GM12801 (cell line): ENCODE results near the gene MS4A18.

Experiments used
- TF ChIP-seq, protein P1 (sequence below): IDR thresholded peaks from one replicate; pipeline ENCODE4 v1.5.1; 2011; ENCODE audit warnings: control low read depth; ENCODE audit not compliant: insufficient read length; ENCODE audit errors: extremely low read depth

Gene MS4A18

DNA sequence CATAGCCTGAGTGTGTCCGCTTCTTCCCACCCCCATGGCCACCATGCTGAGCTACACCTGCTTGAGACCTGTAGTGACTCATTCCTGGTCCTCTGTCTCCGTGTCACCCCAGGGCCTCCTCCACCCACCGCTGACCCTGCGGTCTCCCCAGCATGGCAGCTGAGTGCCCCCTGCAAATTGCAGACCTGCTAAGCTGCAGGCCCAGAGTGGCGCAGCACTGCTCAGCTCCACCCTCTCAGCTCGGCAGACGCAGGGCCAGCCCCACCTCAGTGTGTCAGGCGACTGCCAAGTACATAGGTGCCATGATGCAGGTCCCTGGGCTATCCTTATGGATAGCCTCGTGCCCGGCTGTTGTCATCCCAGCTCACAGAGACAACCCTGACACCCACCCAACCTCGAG is 45.3 kb downstream of the MS4A18 start:
- TF ChIP-seq, protein P1, sequence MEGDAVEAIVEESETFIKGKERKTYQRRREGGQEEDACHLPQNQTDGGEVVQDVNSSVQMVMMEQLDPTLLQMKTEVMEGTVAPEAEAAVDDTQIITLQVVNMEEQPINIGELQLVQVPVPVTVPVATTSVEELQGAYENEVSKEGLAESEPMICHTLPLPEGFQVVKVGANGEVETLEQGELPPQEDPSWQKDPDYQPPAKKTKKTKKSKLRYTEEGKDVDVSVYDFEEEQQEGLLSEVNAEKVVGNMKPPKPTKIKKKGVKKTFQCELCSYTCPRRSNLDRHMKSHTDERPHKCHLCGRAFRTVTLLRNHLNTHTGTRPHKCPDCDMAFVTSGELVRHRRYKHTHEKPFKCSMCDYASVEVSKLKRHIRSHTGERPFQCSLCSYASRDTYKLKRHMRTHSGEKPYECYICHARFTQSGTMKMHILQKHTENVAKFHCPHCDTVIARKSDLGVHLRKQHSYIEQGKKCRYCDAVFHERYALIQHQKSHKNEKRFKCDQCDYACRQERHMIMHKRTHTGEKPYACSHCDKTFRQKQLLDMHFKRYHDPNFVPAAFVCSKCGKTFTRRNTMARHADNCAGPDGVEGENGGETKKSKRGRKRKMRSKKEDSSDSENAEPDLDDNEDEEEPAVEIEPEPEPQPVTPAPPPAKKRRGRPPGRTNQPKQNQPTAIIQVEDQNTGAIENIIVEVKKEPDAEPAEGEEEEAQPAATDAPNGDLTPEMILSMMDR: no peak

DNA sequence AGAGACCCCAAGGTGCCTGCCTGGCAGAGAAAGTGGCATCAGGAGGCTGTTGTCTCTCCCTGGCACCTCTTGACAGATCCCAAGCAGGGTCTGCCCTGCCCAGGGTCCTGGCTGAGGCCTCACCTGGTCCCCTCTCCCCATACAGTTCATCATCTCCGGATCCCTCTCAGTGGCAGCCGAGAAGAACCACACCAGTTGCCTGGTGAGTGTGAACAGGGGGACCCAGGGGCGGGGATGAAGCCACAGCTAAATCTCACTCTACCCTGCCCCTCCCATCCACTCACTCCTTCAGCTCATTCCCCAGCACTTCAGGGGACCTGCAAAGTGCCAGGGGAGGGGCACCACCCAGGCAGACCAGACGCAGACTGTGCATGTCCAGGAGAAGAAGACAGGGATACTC is 46.6 kb downstream of the MS4A18 start:
- TF ChIP-seq, protein P1: no peak

DNA sequence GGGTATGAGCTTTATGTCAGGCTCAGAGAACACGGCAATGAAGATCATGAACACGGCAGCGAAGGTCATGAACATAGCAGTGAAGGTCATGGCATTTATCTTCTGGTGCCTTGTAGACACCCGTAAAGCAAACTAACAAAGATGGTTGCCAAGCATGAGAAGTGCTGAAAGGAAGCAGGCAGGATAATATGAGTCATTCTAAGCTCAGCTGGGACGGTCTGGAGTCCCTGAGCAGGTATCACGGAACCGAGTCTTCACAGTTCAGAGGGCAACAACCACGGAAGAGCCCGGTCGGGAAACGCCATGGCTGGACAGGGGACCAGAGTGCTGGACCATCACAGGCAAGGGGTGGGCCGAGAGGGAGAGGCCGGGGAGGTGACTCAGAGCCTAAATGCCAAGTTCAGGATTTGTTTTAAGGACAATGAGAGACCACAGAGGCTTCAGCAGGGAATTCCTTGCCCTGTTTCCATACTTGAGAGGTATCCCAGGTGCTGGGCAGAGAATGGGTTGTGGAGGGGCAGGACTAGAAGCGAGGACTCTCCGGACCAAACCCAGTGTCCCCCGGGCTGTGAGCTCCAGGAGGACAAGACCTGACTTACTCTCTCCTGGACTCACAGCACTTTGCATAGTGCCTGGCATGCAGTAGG is 47.5 kb downstream of the MS4A18 start:
- TF ChIP-seq, protein P1: no peak

DNA sequence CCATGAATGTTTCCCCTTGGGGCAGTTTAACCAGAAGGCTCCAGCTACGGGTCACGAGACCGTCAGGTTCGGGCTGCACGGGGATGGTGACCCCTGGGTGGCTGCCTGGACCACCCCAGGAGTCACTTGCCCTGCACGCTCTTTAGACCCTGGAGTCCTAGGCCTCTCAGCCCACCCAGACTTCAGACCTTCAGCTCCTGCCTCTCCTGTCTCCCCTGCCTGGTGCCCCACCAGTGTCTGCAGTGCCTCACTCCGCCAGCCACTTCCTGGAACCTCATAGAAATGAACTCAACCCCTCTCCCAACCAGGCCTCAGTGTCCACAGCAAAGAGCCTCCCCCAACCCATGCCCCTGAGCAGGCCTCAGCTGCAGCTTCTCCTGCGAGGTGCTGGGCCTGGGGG is 48.1 kb downstream of the MS4A18 start:
- TF ChIP-seq, protein P1: no peak

DNA sequence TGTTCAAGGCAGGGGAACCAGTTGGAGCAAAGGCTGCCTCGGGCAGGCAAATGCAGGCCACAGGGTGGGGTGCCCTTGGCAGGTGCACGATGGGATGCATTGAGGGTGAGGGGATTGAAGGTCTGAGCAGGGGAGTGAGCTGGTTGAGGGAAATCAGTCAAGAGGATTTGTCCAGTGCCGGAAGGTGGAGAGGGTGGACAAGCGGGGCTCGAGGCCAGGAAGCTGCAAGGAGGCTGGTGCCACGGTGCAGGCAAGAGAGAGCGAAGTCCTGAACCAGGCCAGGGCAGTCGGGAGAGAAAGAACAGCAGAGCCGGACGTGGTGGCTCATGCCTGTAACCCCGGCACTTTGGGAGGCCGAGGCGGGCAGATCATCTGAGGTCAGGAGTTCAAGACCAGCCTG is 50.2 kb downstream of the MS4A18 start:
- TF ChIP-seq, protein P1: no peak

DNA sequence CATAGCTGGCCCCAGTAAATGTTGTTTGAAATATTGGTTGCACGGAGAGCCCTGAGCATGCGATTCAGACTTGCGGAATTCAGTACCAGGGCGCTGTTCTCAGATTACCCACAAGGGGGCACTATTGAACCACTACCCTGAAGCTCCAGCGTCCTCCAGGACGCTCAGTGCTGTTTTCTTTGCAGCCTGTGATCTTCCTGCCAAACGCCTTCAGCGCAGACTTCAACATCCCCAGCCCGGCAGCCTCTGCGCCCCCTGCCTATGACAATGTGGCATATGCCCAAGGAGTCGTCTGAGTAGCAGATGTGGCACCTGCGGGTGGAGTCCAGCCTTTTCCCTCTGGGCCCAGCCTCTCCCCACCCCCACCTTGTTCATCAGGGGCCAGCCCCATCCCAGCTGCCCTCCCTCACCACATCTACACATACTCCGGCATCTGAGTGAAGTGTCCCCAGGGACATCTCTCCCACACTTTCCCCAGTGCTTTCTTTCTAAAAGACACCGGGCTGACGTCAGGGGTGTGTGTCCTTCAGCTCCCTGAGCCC is 51.0 kb downstream of the MS4A18 start:
- TF ChIP-seq, protein P1: peak; percentile 39

DNA sequence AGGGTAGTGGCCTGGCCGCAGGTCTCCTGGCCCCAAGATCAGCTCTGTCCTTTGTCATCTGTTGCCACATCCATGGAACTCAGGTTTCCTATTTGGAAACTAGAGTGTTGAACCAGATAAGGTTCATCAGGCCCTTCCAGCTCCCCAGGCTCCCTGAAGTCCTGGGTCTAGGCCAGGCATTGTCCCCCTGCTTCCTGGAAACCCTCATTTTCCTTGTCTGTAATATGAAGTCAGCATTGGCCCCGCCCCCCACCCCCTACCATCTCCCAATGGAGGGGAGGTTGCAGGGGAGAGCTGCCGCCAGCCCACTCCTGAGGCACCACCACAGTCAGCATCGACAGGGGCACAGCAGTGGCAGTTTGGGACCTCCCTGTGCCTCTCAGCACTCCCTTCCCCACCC is 51.6 kb downstream of the MS4A18 start:
- TF ChIP-seq, protein P1: no peak
